Keratinocyte (primary cell): ENCODE measurements around the gene ZBTB9. TPM values are rescaled to one million over a fixed set of nuclear protein-coding genes. Genes with fewer than 3 reads are reported as not detected.

ENCODE experiments used
- DNase-seq: peaks from one replicate; pipeline ENCODE4 v3.0.0-alpha.2; 2011; ENCODE audit warnings: low read depth, missing footprints, low spot score
- FAIRE-seq: peaks from 2 replicates; lab custom pipeline; 2011; peaks lifted over from hg19 to GRCh38; lab: Jason Lieb, UNC
- H2AFZ ChIP-seq: 2 replicates; pipeline ENCODE4 v1.6.0; 2012; ENCODE audit warnings: low read length, control low read depth, inconsistent platforms; ENCODE audit not compliant: control insufficient read depth
- H3K27ac ChIP-seq: 2 replicates; pipeline ENCODE4 v1.5.1; 2011; ENCODE audit warnings: low read length; ENCODE audit not compliant: control insufficient read depth, insufficient read depth
- H3K27me3 ChIP-seq: 3 replicates; pipeline ENCODE4 v1.6.0; 2011; ENCODE audit warnings: low read length; ENCODE audit not compliant: control insufficient read depth, insufficient read depth; ENCODE audit errors: extremely low read depth
- H3K36me3 ChIP-seq, 2 experiments: 2 replicates in 1 of 2; 3 replicates in 1 of 2; pipeline ENCODE4 v1.5.1; 2011; ENCODE audit warnings: low read length in 2 of 2, mild to moderate bottlenecking in 1 of 2; ENCODE audit not compliant: control insufficient read depth in 2 of 2, insufficient read depth in 2 of 2; ENCODE audit errors: extremely low read depth in 1 of 2
- H3K4me1 ChIP-seq: 3 replicates; pipeline ENCODE4 v1.5.1; 2011; ENCODE audit warnings: low read length; ENCODE audit not compliant: control insufficient read depth, insufficient read depth; ENCODE audit errors: extremely low read depth
- H3K4me2 ChIP-seq: 3 replicates; pipeline ENCODE4 v1.6.0; 2011; ENCODE audit warnings: low read depth, low read length; ENCODE audit not compliant: control insufficient read depth, insufficient read depth; ENCODE audit errors: extremely low read depth
- H3K4me3 ChIP-seq, 3 experiments: fragments of 200-600 bp in 1 of 3; sonication (generic) in 1 of 3; 2 replicates in 2 of 3; 3 replicates in 1 of 3; pipeline ENCODE4 v1.5.1; 2011 to 2016; ENCODE audit warnings: low read length in 3 of 3, mild to moderate bottlenecking in 3 of 3, control low read depth in 2 of 3, inconsistent platforms in 1 of 3, low read depth in 1 of 3, mixed read lengths in 1 of 3, mixed run types in 1 of 3, moderate library complexity in 1 of 3; ENCODE audit not compliant: control insufficient read depth in 2 of 3, insufficient read depth in 2 of 3; ENCODE audit errors: extremely low read depth in 1 of 3
- H3K79me2 ChIP-seq: 2 replicates; pipeline ENCODE4 v1.6.0; 2012; ENCODE audit warnings: low read length; ENCODE audit not compliant: control insufficient read depth, insufficient read depth
- H3K9ac ChIP-seq: 3 replicates; pipeline ENCODE4 v1.6.0; 2011; ENCODE audit warnings: low read length; ENCODE audit not compliant: control insufficient read depth, insufficient read depth; ENCODE audit errors: extremely low read depth
- H3K9me1 ChIP-seq: 3 replicates; pipeline ENCODE4 v1.6.0; 2011; ENCODE audit warnings: low read length; ENCODE audit not compliant: control insufficient read depth, insufficient read depth; ENCODE audit errors: extremely low read depth
- H3K9me3 ChIP-seq: 2 replicates; pipeline ENCODE4 v1.5.1; 2012; ENCODE audit warnings: low read depth, low read length; ENCODE audit not compliant: control insufficient read depth
- H4K20me1 ChIP-seq: 3 replicates; pipeline ENCODE4 v1.6.0; 2011; ENCODE audit warnings: low read length; ENCODE audit not compliant: control insufficient read depth, insufficient read depth; ENCODE audit errors: extremely low read depth
- EZH2 ChIP-seq: IDR thresholded peaks from one replicate; pipeline ENCODE4 v1.6.1; 2012; ENCODE audit warnings: inconsistent platforms, mild to moderate bottlenecking, low read length, moderate library complexity
- dilution Hi-C: fragments of 300-500 bp; cut with MboI; formaldehyde crosslinking; loops from one replicate; pipeline ENCODE4 v1.7.0; 2020; ENCODE audit warnings: low sequenced_read_pairs; ENCODE audit not compliant: extremely low pct_ligation_motif_present
- polyA plus RNA-seq, 5 experiments: library from polyadenylated mRNA; depleted of rRNA in 3 of 5; stranded (reverse) in 3 of 5; stranded (forward) in 1 of 5; unstranded in 1 of 5; fragments of >200 nt; gene quantifications; 1 replicate in 1 of 5; 2 replicates in 3 of 5; 3 replicates in 1 of 5; pipeline versions ENCODE4 v1.2.1 to v1.2.3, GENCODE V29; 2011 to 2012; ENCODE audit warnings: missing spikeins in 2 of 5, low read depth in 1 of 5, low replicate concordance in 1 of 5
- TF ChIP-seq, protein P1 (sequence below), 3 experiments: IDR thresholded peaks in 1 of 3; conservative IDR thresholded peaks in 1 of 3; optimal IDR thresholded peaks in 1 of 3; 2 replicates in 2 of 3; 3 replicates in 1 of 3; pipeline versions ENCODE3 to v1.5.1; 2011; ENCODE audit warnings: low read length in 3 of 3, mild to moderate bottlenecking in 3 of 3, moderate library complexity in 2 of 3, control low read depth in 1 of 3, inconsistent platforms in 1 of 3; ENCODE audit not compliant: insufficient read depth in 2 of 3; ENCODE audit errors: extremely low read depth in 1 of 3

Gene ZBTB9
- polyA plus RNA-seq, 1 donor (not counting 4 experiments of a cell fraction or from before 2014, with no cell fraction given): 7.8 TPM

DNA sequence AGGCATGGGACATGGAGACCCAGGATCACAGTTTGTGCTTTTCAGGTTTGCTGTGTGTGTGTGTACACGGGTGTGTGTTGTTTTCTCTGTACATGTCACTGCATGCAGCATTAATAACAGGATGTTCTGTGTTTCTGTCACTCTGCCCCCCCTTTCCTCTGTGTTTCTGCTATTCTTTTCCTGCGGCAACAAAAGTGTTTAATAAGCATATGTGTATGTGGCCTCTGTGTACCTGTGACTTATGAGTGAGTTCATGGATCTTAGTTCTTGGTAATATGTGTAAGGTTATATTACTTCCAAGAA is 24.7 kb upstream of the ZBTB9 start:
- Histone ChIP-seq H3K9me3 (no peaks in the 10 kb centered on the region), H3K4me3 (no peak overlapping the region), H3K9me1 (no peaks in the 10 kb centered on the region), H3K9ac (no peak overlapping the region), H3K79me2 (peaks cover 6% of the 10 kb centered on the region), H3K36me3 (no peaks in the 10 kb centered on the region), H3K4me1 (peaks cover 43% of the 10 kb centered on the region), H3K4me2 (peak overlapping the region; percentile 81), H4K20me1 (no peaks in the 10 kb centered on the region), H2AFZ (no peak overlapping the region), H3K27ac (peak overlapping the region; percentile 52), H3K27me3 (no peaks in the 10 kb centered on the region)
- no peak for DNase-seq
- dilution Hi-C loops: no loop called here
- TF ChIP-seq EZH2: no peak
- TF ChIP-seq, protein P1, sequence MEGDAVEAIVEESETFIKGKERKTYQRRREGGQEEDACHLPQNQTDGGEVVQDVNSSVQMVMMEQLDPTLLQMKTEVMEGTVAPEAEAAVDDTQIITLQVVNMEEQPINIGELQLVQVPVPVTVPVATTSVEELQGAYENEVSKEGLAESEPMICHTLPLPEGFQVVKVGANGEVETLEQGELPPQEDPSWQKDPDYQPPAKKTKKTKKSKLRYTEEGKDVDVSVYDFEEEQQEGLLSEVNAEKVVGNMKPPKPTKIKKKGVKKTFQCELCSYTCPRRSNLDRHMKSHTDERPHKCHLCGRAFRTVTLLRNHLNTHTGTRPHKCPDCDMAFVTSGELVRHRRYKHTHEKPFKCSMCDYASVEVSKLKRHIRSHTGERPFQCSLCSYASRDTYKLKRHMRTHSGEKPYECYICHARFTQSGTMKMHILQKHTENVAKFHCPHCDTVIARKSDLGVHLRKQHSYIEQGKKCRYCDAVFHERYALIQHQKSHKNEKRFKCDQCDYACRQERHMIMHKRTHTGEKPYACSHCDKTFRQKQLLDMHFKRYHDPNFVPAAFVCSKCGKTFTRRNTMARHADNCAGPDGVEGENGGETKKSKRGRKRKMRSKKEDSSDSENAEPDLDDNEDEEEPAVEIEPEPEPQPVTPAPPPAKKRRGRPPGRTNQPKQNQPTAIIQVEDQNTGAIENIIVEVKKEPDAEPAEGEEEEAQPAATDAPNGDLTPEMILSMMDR (optimal IDR thresholded peaks at IDR 0.05 in 1 of 3, IDR thresholded peaks at IDR 0.05 in 1 of 3, conservative IDR thresholded peaks at IDR 0.05 in 1 of 3; ENCODE audit: extremely low read depth in 1 of 3, insufficient read depth in 2 of 3, low read length in 3 of 3): no peak
- no peak for FAIRE-seq

- Histone ChIP-seq H3K36me3 (no peaks in the 10 kb centered on the region), H3K27me3 (no peaks in the 10 kb centered on the region), H3K27ac (no peak overlapping the region), H3K9me1 (no peaks in the 10 kb centered on the region), H2AFZ (no peak overlapping the region), H3K79me2 (peaks cover 6% of the 10 kb centered on the region), H3K4me2 (no peak overlapping the region), H3K4me3 (no peak overlapping the region), H3K9me3 (no peaks in the 10 kb centered on the region), H3K4me1 (peaks cover 38% of the 10 kb centered on the region), H3K9ac (no peak overlapping the region), H4K20me1 (no peaks in the 10 kb centered on the region)
- TF ChIP-seq EZH2: no peak
- TF ChIP-seq, protein P1 (optimal IDR thresholded peaks at IDR 0.05 in 1 of 3, IDR thresholded peaks at IDR 0.05 in 1 of 3, conservative IDR thresholded peaks at IDR 0.05 in 1 of 3; ENCODE audit: extremely low read depth in 1 of 3, insufficient read depth in 2 of 3, low read length in 3 of 3): no peak
- DNase-seq (no peak), FAIRE-seq (no peak)
- dilution Hi-C loops: no loop called here
Observed at GRCh38 chr6:33430334-33430733, 24.0 kb upstream of the ZBTB9 start.
